SK-N-SH (cell line): Measurements from ENCODE around the gene KRT85. TPM values are rescaled to one million over a fixed set of nuclear protein-coding genes. Genes with fewer than 3 reads are reported as not detected.

Experiments
- CTCF ChIA-PET: fragments of 300-600, 350-600 bp; formaldehyde crosslinking; extraction: SDS; loops from one replicate; lab custom pipeline; 2021; lab: Yijun Ruan, JAX
- POLR2A ChIA-PET: fragments of 350-600 bp; sonication (Branson Sonifier 250); formaldehyde crosslinking; extraction: SDS; loops from one replicate; lab custom pipeline; 2020; ENCODE audit warnings: antibody characterized with exemption, inconsistent platforms; lab: Yijun Ruan, JAX
- DNase-seq: peaks from one replicate; pipeline ENCODE4 v3.0.0; 2012
- H2AFZ ChIP-seq: fragments of 200-600 bp; sonication (generic); 2 replicates; pipeline ENCODE4 v1.8.1; 2016; ENCODE audit warnings: antibody characterized with exemption, mild to moderate bottlenecking, low read depth
- H3F3A ChIP-seq: fragments of 200-600 bp; sonication (generic); replicated peaks from 2 replicates; pipeline ENCODE3; 2016; ENCODE audit warnings: antibody characterized with exemption, mild to moderate bottlenecking; ENCODE audit not compliant: insufficient read depth
- H3K27ac ChIP-seq, 2 experiments: fragments of 200-500 bp in 1 of 2; fragments of 200-600 bp in 1 of 2; sonication (Bioruptor generic) in 1 of 2; sonication (generic), shearing (Covaris generic) in 1 of 2; 2 replicates each; pipeline versions ENCODE4 v1.5.1 to v1.6.1; 2014 to 2016; ENCODE audit warnings: low read depth in 2 of 2, inconsistent platforms in 1 of 2, low read length in 1 of 2, mild to moderate bottlenecking in 1 of 2, mixed read lengths in 1 of 2
- H3K27me3 ChIP-seq: fragments of 200-600 bp; sonication (generic), shearing (Covaris generic); 2 replicates; pipeline ENCODE4 v1.6.1; 2016; ENCODE audit warnings: mixed run types; ENCODE audit not compliant: insufficient read depth
- H3K36me3 ChIP-seq, 2 experiments: fragments of 200-500 bp in 1 of 2; fragments of 200-600 bp in 1 of 2; sonication (Bioruptor generic) in 1 of 2; sonication (generic) in 1 of 2; replicated peaks in 1 of 2; 2 replicates each; pipeline versions ENCODE3 to v1.5.1; 2014 to 2016; ENCODE audit warnings: low read length in 1 of 2, mild to moderate bottlenecking in 1 of 2; ENCODE audit not compliant: insufficient read depth in 2 of 2, control insufficient read depth in 1 of 2
- H3K4me1 ChIP-seq, 2 experiments: fragments of 200-500 bp in 1 of 2; fragments of 200-600 bp in 1 of 2; sonication (Bioruptor generic) in 1 of 2; sonication (generic), shearing (Covaris generic) in 1 of 2; 2 replicates each; pipeline versions ENCODE4 v1.5.1 to v1.6.1; 2014 to 2016; ENCODE audit warnings: low read depth in 1 of 2, low read length in 1 of 2, mixed run types in 1 of 2; ENCODE audit not compliant: insufficient read depth in 2 of 2, control insufficient read depth in 1 of 2
- H3K4me2 ChIP-seq: fragments of 200-600 bp; sonication (generic), shearing (Covaris generic); 2 replicates; pipeline ENCODE4 v1.6.1; 2017; ENCODE audit warnings: mixed run types
- H3K4me3 ChIP-seq, 2 experiments: fragments of 200-500 bp in 1 of 2; fragments of 200-600 bp in 1 of 2; sonication (Bioruptor generic) in 1 of 2; sonication (generic), shearing (Covaris generic) in 1 of 2; 2 replicates each; pipeline versions ENCODE4 v1.5.1 to v1.8.1; 2014 to 2016; ENCODE audit warnings: low read depth in 2 of 2, inconsistent platforms in 1 of 2, low read length in 1 of 2, mild to moderate bottlenecking in 1 of 2, mixed read lengths in 1 of 2, moderate library complexity in 1 of 2
- H3K79me2 ChIP-seq: fragments of 200-600 bp; sonication (generic); 2 replicates; pipeline ENCODE4 v1.8.1; 2017; ENCODE audit warnings: mild to moderate bottlenecking; ENCODE audit not compliant: insufficient read depth
- H3K9ac ChIP-seq: fragments of 200-600 bp; sonication (generic); 2 replicates; pipeline ENCODE4 v1.6.1; 2017; ENCODE audit warnings: mixed run types
- H3K9me2 ChIP-seq: fragments of 200-600 bp; sonication (generic); 2 replicates; pipeline ENCODE4 v1.6.1; 2017; ENCODE audit warnings: mixed run types
- H3K9me3 ChIP-seq: fragments of 200-600 bp; sonication (generic); 2 replicates; pipeline ENCODE4 v1.6.1; 2017; ENCODE audit warnings: mixed run types, mild to moderate bottlenecking, moderate library complexity
- H4K20me1 ChIP-seq: fragments of 200-600 bp; sonication (generic); 2 replicates; pipeline ENCODE4 v1.6.1; 2017; ENCODE audit warnings: mild to moderate bottlenecking, mixed run types; ENCODE audit not compliant: insufficient read depth
- CHD2 ChIP-seq: fragments of 150-350 bp; IDR thresholded peaks from 2 replicates; pipeline ENCODE4 v1.6.1; 2018; ENCODE audit warnings: low read length; ENCODE audit not compliant: partially characterized antibody
- EP300 ChIP-seq, 2 experiments: IDR thresholded peaks; 2 replicates each; pipeline versions ENCODE4 v1.4.0 to v1.6.1; 2012; ENCODE audit warnings: borderline replicate concordance in 1 of 2, low read depth in 1 of 2, low read length in 1 of 2
- EZH2phosphoT487 ChIP-seq: fragments of 200-600 bp; sonication (generic); IDR thresholded peaks from 2 replicates; pipeline ENCODE4 v1.6.1; 2017; ENCODE audit warnings: low read depth, mixed run types, mild to moderate bottlenecking, antibody characterized with exemption, moderate library complexity, borderline replicate concordance
- FOXJ3 ChIP-seq: sonication (generic); formaldehyde crosslinking; IDR thresholded peaks from 2 replicates; pipeline ENCODE4 v1.5.1; 2020; ENCODE audit warnings: mild to moderate bottlenecking, missing genetic modification reagents
- GATA2 ChIP-seq: sonication (generic); formaldehyde crosslinking; IDR thresholded peaks from 2 replicates; pipeline ENCODE4 v1.5.0; 2020; ENCODE audit warnings: mild to moderate bottlenecking, missing genetic modification reagents
- MEF2A ChIP-seq: IDR thresholded peaks from 2 replicates; pipeline ENCODE4 v1.4.0; 2012; ENCODE audit warnings: low read depth, borderline replicate concordance
- MXI1 ChIP-seq: IDR thresholded peaks from 2 replicates; pipeline ENCODE4 v1.6.1; 2012; ENCODE audit warnings: mild to moderate bottlenecking, low read depth, low read length, improper control_type of control experiment
- POLR2AphosphoS5 ChIP-seq: IDR thresholded peaks from 2 replicates; pipeline ENCODE4 v1.6.1; 2012; ENCODE audit warnings: low read depth, low read length
- RCOR1 ChIP-seq: fragments of 150-350 bp; IDR thresholded peaks from 2 replicates; pipeline ENCODE4 v1.6.1; 2017; ENCODE audit warnings: antibody characterized with exemption, low read length
- RFX5 ChIP-seq: IDR thresholded peaks from 2 replicates; pipeline ENCODE4 v1.6.1; 2012; ENCODE audit warnings: mild to moderate bottlenecking, improper control_type of control experiment, low read length
- RXRA ChIP-seq: IDR thresholded peaks from 2 replicates; pipeline ENCODE4 v1.4.0; 2012; ENCODE audit warnings: low read depth, mild to moderate bottlenecking, borderline replicate concordance
- TCF12 ChIP-seq: IDR thresholded peaks from 2 replicates; pipeline ENCODE4 v1.4.0; 2012
- WGBS: methylation state at CpG from one replicate; pipeline ENCODE4 v1.1.6; 2017; ENCODE audit warnings: low lambda C conversion rate; 5-methylcytosine and 5-hydroxymethylcytosine counted together
- polyA plus RNA-seq, 3 experiments: library from polyadenylated mRNA; depleted of rRNA; stranded (reverse); fragments of >200 nt; gene quantifications; 2 replicates each; pipeline ENCODE4 v1.2.3, GENCODE V29; 2012
- TF ChIP-seq, protein P1 (sequence below): IDR thresholded peaks from 2 replicates; pipeline ENCODE4 v1.4.0; 2012; ENCODE audit warnings: low read depth, borderline replicate concordance
- TF ChIP-seq, protein P2 (sequence below): fragments of 200-600 bp; sonication (generic); IDR thresholded peaks from 2 replicates; pipeline ENCODE4 v1.6.1; 2017; ENCODE audit warnings: antibody characterized with exemption, mild to moderate bottlenecking, moderate library complexity
- TF ChIP-seq, protein P3 (sequence below): fragments of 150-350 bp; IDR thresholded peaks from 2 replicates; pipeline ENCODE4 v1.6.1; 2017; ENCODE audit warnings: antibody characterized with exemption, low read length, low read depth, borderline replicate concordance
- TF ChIP-seq, protein P4 (sequence below): IDR thresholded peaks from 2 replicates; pipeline ENCODE4 v1.4.0; 2012; ENCODE audit warnings: low read depth

The KRT85 gene
- polyA plus RNA-seq, 1 of the 3 experiments (the other 2 are of a cell fraction) = not detected

DNA sequence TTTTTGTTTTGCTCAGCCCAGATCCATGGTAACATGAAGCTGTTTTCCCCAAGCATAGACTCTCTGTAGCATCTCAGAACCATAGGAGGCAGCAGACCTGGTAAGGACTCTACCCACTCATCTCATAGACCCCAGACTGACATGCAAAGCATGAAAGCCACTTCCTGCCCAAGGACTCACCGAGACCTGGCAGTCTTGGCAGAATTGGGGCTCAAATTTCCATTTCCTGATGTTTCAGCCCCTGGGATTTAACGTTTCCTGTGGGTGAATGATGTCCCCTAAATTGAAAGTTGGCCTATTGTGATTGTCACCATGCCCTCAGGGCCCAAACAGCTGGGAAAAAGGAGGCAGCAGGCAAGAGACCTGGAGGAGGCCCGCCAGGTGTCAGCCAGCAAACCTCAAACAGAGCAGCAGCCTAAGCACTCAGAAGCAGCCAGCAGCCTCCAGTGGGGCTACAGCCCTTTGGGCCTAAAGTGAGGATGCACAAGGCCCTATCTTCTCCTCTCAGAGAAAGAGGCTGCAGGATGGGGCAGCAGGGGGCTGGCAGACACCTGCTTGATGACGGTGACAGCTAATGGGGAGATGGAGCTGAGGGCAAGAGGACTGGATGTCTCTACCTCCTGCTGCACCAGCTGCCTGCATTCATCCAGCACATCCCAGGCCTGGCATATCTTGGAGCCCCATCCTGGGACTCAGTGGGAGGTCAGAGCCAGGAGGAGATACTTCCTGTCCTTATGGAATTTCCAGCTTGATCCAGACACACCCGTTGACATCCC, 8.5 kb downstream of the KRT85 start:
- Histone ChIP-seq H3K9ac (no peak overlapping the region), H3K4me1 (no peaks in the 10 kb centered on the region; a peak in 1 of 4 replicates), H3K4me3 (no peak overlapping the region), H3K79me2 (no peaks in the 10 kb centered on the region), H2AFZ (no peak overlapping the region), H3F3A (no peaks in the 10 kb centered on the region), H3K36me3 (no peaks in the 10 kb centered on the region), H3K9me2 (no peaks in the 10 kb centered on the region), H3K27me3 (peaks cover 22% of the 10 kb centered on the region; the same call in 1 of the 2 replicates), H3K27ac (no peak overlapping the region), H3K4me2 (no peak overlapping the region), H4K20me1 (no peaks in the 10 kb centered on the region), H3K9me3 (no peaks in the 10 kb centered on the region)
- ChIA-PET POLR2A (no interaction called here), CTCF (interaction anchor here (1.1 to 3.7 kb wide), 2 partner anchors 13 to 521 kb away, joined by 4 to 35 read pairs; no protein-coding TSS in a partner anchor)
- TF ChIP-seq, protein P1, sequence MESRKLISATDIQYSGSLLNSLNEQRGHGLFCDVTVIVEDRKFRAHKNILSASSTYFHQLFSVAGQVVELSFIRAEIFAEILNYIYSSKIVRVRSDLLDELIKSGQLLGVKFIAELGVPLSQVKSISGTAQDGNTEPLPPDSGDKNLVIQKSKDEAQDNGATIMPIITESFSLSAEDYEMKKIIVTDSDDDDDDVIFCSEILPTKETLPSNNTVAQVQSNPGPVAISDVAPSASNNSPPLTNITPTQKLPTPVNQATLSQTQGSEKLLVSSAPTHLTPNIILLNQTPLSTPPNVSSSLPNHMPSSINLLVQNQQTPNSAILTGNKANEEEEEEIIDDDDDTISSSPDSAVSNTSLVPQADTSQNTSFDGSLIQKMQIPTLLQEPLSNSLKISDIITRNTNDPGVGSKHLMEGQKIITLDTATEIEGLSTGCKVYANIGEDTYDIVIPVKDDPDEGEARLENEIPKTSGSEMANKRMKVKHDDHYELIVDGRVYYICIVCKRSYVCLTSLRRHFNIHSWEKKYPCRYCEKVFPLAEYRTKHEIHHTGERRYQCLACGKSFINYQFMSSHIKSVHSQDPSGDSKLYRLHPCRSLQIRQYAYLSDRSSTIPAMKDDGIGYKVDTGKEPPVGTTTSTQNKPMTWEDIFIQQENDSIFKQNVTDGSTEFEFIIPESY = no peak
- TF ChIP-seq RXRA = no peak
- no peak for TF ChIP-seq MEF2A
- DNase-seq = no peak
- 34% methylated on average over 5 of the region's 5 CpGs for WGBS

DNA sequence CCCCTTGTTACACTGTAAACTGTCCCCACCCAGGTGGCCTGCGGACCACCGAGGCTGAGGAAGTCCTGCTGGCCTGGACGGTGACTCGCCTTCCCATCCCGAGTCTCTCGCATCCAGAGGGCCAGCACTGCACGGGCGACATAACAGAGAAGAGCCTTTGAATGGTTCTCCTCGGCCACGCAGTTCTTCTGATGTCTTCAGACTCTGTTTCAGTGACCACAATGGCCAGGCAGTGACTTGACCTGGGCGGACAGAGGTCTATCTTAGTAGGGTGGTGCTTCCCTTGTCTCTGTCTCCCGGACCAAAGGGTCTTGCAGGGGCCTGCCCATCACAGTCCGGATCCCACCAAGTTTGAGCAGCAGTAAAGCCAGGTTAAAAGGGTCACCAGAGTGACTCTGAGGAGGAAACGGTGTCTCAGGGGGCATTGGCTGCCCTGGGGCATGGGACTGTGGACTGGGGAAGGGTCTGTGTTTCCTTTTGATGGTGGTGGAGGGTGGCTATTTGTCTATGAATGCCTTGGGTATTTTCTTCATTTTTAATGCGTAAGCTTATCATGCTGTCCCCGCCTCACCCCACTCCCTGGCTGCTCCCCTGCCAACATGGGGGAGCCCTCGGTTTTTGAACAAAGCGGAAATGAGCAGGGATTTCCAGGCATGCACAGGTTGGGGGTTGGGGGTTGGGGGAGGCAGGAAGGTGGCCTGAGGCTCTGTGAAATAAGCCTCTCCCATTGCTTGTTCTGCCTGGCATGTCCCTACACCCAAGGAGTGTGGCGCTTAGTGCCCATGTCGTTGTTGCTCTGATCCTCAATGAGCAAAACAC, 10.3 kb downstream of the KRT85 start:
- H4K20me1 ChIP-seq = no peaks in the 10 kb centered on the region
- WGBS = 59% methylated on average over 20 of the region's 20 CpGs
- DNase-seq = no peak
- H3F3A ChIP-seq = no peaks in the 10 kb centered on the region
- no peaks in the 10 kb centered on the region for H3K79me2 ChIP-seq
- no peaks in the 10 kb centered on the region for H3K36me3 ChIP-seq
- POLR2A ChIA-PET = no interaction called here
- H3K9me2 ChIP-seq = no peaks in the 10 kb centered on the region
- H3K27ac ChIP-seq = no peak overlapping the region
- H3K9ac ChIP-seq = no peak overlapping the region
- no peak overlapping the region for H3K4me3 ChIP-seq
- CTCF ChIA-PET = interaction anchor here (1.0 kb wide), 1 partner anchor 523 kb away, joined by 4 read pairs; no protein-coding TSS in a partner anchor
- H3K4me1 ChIP-seq = no peaks in the 10 kb centered on the region; a peak in 1 of 4 replicates
- H3K27me3 ChIP-seq = peaks cover 28% of the 10 kb centered on the region; the same call in 1 of the 2 replicates
- H2AFZ ChIP-seq = no peak overlapping the region
- no peaks in the 10 kb centered on the region for H3K9me3 ChIP-seq
- H3K4me2 ChIP-seq = no peak overlapping the region
- TF ChIP-seq EP300 (IDR thresholded peaks at IDR 0.05; ENCODE audit: borderline replicate concordance in 1 of 2, low read depth in 1 of 2, low read length in 1 of 2) (no peak), CHD2 (no peak), MXI1 (no peak), POLR2AphosphoS5 (no peak), RFX5 (no peak), FOXJ3 (no peak), RCOR1 (no peak), EZH2phosphoT487 (no peak), TCF12 (no peak), GATA2 (CRISPR knock-in tag) (no peak)
- TF ChIP-seq, protein P2, sequence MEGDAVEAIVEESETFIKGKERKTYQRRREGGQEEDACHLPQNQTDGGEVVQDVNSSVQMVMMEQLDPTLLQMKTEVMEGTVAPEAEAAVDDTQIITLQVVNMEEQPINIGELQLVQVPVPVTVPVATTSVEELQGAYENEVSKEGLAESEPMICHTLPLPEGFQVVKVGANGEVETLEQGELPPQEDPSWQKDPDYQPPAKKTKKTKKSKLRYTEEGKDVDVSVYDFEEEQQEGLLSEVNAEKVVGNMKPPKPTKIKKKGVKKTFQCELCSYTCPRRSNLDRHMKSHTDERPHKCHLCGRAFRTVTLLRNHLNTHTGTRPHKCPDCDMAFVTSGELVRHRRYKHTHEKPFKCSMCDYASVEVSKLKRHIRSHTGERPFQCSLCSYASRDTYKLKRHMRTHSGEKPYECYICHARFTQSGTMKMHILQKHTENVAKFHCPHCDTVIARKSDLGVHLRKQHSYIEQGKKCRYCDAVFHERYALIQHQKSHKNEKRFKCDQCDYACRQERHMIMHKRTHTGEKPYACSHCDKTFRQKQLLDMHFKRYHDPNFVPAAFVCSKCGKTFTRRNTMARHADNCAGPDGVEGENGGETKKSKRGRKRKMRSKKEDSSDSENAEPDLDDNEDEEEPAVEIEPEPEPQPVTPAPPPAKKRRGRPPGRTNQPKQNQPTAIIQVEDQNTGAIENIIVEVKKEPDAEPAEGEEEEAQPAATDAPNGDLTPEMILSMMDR = no peak
- TF ChIP-seq, protein P3, sequence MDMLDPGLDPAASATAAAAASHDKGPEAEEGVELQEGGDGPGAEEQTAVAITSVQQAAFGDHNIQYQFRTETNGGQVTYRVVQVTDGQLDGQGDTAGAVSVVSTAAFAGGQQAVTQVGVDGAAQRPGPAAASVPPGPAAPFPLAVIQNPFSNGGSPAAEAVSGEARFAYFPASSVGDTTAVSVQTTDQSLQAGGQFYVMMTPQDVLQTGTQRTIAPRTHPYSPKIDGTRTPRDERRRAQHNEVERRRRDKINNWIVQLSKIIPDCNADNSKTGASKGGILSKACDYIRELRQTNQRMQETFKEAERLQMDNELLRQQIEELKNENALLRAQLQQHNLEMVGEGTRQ = no peak
- TF ChIP-seq, protein P4, sequence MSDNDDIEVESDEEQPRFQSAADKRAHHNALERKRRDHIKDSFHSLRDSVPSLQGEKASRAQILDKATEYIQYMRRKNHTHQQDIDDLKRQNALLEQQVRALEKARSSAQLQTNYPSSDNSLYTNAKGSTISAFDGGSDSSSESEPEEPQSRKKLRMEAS = no peak
- TF ChIP-seq, protein P1 = no peak
